ENCODE data around the gene AMPH. TPM values are rescaled to one million over a fixed set of nuclear protein-coding genes. Genes with fewer than 3 reads are reported as not detected.
"Not testable (repeated sequence)": the region's sequence is repeated elsewhere in the genome, so short reads cannot be mapped to it uniquely, and the experiment has no call there.

Gene AMPH
- total and polyA plus RNA-seq, 3 donors from 2014 or later: 5.8 to 9.0 (median 7.6) TPM

GRCh38 chr7:38585572-38586354 is 45.4 kb downstream of the AMPH start:
- Histone ChIP-seq H3K4me3 (no peak overlapping the region), H3K27me3 (no peaks in the 10 kb centered on the region), H3K27ac (no peak overlapping the region), H3K9me3 (no peaks in the 10 kb centered on the region), H3K36me3 (ENCODE audit: low read depth, missing control alignments) (no peaks in the 10 kb centered on the region), H3K4me1 (no peaks in the 10 kb centered on the region)
- intact Hi-C loops (cut with DNase I; ENCODE audit: low total_unique reads): no loop called here
- 67 to 80% methylated on average over 6 of the region's 6 CpGs for WGBS, 2 donors
- DNase-seq: no peak
- TF ChIP-seq CTCF (IDR thresholded peaks at IDR 0.05) (no peak), POLR2A (IDR thresholded peaks at IDR 0.05) (no peak)

DNA sequence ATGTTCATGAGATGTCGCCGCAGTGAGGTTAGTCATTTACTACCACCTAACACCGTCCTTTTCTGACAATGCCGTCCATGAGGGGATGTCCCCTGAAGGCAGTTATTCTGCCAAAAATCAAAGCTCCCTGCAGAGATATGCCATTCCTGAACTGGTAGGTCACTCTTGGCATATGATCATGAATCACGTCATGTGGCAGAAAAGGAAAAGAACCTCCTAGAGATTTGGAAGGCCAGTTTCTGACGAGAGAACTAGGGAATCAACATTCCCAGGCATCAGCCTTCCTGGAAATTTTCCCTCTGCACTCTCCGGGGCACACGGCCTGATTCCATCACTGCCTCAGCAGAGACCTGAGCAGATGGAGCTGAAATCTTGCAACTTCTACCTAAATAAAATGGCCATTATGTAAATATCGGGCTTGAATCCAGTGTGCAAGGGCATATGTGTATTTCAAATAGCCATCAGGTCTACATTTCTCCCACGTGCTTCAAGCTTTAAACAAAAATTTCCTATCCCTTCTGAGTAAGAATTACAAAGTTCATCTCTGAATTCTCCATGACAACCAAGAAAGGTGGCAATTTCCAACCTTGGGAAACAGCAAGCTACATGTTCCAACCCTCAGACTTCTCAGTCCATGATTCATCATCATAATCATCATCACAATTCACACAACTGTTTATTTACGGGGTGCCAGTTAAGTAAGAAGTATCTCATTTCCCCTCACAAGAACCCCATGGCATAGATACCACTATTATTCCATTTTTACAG is 46.5 kb downstream of the AMPH start:
- 73% methylated on average over 11 of the region's 11 CpGs for WGBS, 2 donors
- Histone ChIP-seq H3K4me1 (no peaks in the 10 kb centered on the region), H3K27ac (no peak overlapping the region), H3K4me3 (no peak overlapping the region), H3K27me3 (no peaks in the 10 kb centered on the region), H3K9me3 (no peaks in the 10 kb centered on the region), H3K36me3 (ENCODE audit: low read depth, missing control alignments) (no peaks in the 10 kb centered on the region)
- TF ChIP-seq POLR2A (IDR thresholded peaks at IDR 0.05) (no peak), CTCF (IDR thresholded peaks at IDR 0.05) (no peak)
- no peak for DNase-seq
- intact Hi-C loops (cut with DNase I; ENCODE audit: low total_unique reads): no loop called here

GRCh38 chr7:38580485-38580884 is 50.7 kb downstream of the AMPH start:
- Histone ChIP-seq H3K4me3 (no peak overlapping the region), H3K27me3 (no peaks in the 10 kb centered on the region), H3K27ac (no peak overlapping the region), H3K4me1 (no peaks in the 10 kb centered on the region), H3K36me3 (ENCODE audit: low read depth, missing control alignments) (no peaks in the 10 kb centered on the region), H3K9me3 (no peaks in the 10 kb centered on the region)
- DNase-seq: no peak
- no peak for TF ChIP-seq CTCF (IDR thresholded peaks at IDR 0.05)
- TF ChIP-seq POLR2A (IDR thresholded peaks at IDR 0.05): no peak
- 73 to 79% methylated on average over 5 of the region's 5 CpGs for WGBS, 2 donors
- intact Hi-C loops (cut with DNase I; ENCODE audit: low total_unique reads): no loop called here

- Histone ChIP-seq H3K4me3 (no peak overlapping the region), H3K36me3 (ENCODE audit: low read depth, missing control alignments) (no peaks in the 10 kb centered on the region), H3K9me3 (no peaks in the 10 kb centered on the region), H3K27me3 (no peaks in the 10 kb centered on the region), H3K27ac (no peak overlapping the region), H3K4me1 (no peaks in the 10 kb centered on the region)
- DNase-seq: no peak
- TF ChIP-seq POLR2A (IDR thresholded peaks at IDR 0.05): no peak
- no peak for TF ChIP-seq CTCF (IDR thresholded peaks at IDR 0.05)
- intact Hi-C loops (cut with DNase I; ENCODE audit: low total_unique reads): no loop called here
- WGBS, 2 donors: 52 to 53% methylated on average over 5 of the region's 5 CpGs
Measured at GRCh38 chr7:38574086-38574485, 57.1 kb downstream of the AMPH start.

GRCh38 chr7:38571620-38572019 is 59.6 kb downstream of the AMPH start:
- intact Hi-C loops (cut with DNase I; ENCODE audit: low total_unique reads); H3K9me3 ChIP-seq; H3K4me1 ChIP-seq; H3K27me3 ChIP-seq; H3K4me3 ChIP-seq; H3K27ac ChIP-seq; H3K36me3 ChIP-seq (ENCODE audit: low read depth, missing control alignments); DNase-seq: not testable (repeated sequence)
- WGBS, 2 donors: 70 to 83% methylated on average over 2 of the region's 2 CpGs

Measured in testis (tissue), 3 donors.